ENCODE results near the gene RIN3. TPM values are rescaled to one million over a fixed set of nuclear protein-coding genes. Genes with fewer than 3 reads are reported as not detected.

The RIN3 gene
- total RNA-seq, 1 experiment from 2014 or later: 1.5 TPM

DNA sequence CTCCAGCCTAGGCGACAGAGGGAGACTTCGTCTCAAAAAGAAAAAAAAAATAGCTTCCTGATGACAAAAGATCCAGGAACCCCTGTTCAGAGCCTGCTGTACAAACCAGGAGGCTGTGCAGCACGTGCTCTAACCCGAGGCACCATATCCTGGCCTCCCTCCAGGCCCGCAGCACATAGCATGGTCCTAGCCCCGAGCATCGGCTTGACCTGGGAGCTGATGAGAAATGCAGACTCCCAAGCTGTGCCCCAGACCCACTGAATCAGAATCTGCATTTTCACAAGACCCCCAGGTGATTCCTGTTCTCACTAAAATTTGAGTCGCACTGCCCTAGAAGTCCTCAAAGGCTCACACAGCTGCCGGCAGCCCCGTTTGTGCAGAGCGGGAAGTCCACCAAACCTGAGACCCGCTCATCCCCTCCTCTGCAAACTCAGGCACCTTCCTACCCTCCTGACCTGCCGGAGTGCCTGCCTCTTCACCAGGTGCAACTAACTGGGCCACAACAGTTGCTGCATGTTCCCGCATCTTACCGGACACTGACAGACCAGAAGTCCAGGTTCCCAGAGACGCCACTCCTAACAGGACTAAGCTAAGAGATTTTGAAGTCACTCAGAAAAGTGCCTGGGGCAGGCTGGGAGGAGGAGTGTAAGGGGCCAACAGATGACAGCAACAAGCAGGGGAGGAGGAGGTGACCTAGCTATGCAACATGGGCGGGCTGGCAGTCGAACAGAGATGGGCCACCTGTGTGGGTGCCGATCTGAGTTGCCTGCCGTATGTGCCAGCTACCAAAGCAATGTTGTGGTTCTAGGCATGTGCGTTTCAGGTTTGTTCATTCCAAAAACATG, 24.0 kb upstream of the RIN3 start:
- H3K9me3 ChIP-seq (ENCODE audit: control insufficient read depth, low read depth, low read length): no peaks in the 10 kb centered on the region
- H4K5ac ChIP-seq (ENCODE audit: insufficient read length, low read depth, low read length): no peak overlapping the region
- H3K36me3 Mint-ChIP-seq (ENCODE audit: insufficient read depth in 1 of 3, low read depth in 3 of 3): no peaks in the 10 kb centered on the region
- no peak overlapping the region for H4K91ac ChIP-seq (ENCODE audit: insufficient read length, low read depth, low read length)
- peaks cover 43% of the 10 kb centered on the region for H3K27me3 Mint-ChIP-seq (ENCODE audit: low read depth)
- H2BK20ac ChIP-seq (ENCODE audit: low read depth, low read length, poor library complexity, severe bottlenecking): no peak overlapping the region
- no peak overlapping the region for H2BK15ac ChIP-seq (ENCODE audit: low read depth, low read length)
- no peak overlapping the region for H2AFZ ChIP-seq (ENCODE audit: low read length)
- H3K27me3 ChIP-seq (ENCODE audit: insufficient read depth, low read length): no peaks in the 10 kb centered on the region
- H3K4ac ChIP-seq (ENCODE audit: low read depth, low read length): no peak overlapping the region
- no peak overlapping the region for H2BK5ac ChIP-seq (ENCODE audit: insufficient read length, low read length)
- no peak overlapping the region for H3K9ac ChIP-seq (ENCODE audit: extremely low read depth, insufficient read length, low read length)
- no peak overlapping the region for H2AK5ac ChIP-seq (ENCODE audit: insufficient read length, low read length)
- no peak overlapping the region for H4K8ac ChIP-seq (replicated peaks; ENCODE audit: insufficient read length, low read depth, low read length)
- peaks cover 12% of the 10 kb centered on the region in 2 experiments for H3K4me1 Mint-ChIP-seq
- no peak overlapping the region for H2BK120ac ChIP-seq (ENCODE audit: low read depth, low read length, poor library complexity, severe bottlenecking)
- no peak overlapping the region for H3K27ac Mint-ChIP-seq
- no peak overlapping the region for H3T11ph ChIP-seq (ENCODE audit: low read length)
- no peak overlapping the region; the same call in 1 of the 2 replicates for H3K14ac ChIP-seq (ENCODE audit: insufficient read depth, low read length)
- no peaks in the 10 kb centered on the region for H3K79me2 ChIP-seq (ENCODE audit: insufficient read depth, low read length)
- H3K9me3 Mint-ChIP-seq: no peaks in the 10 kb centered on the region
- no peak overlapping the region for H3K23ac ChIP-seq (ENCODE audit: insufficient read length, low read depth, low read length)
- no peaks in the 10 kb centered on the region for H4K20me1 ChIP-seq (ENCODE audit: control insufficient read depth, insufficient read depth, insufficient read length)
- H3K79me1 ChIP-seq (ENCODE audit: insufficient read depth, low read depth, low read length, poor library complexity, severe bottlenecking): no peaks in the 10 kb centered on the region
- H3K27ac ChIP-seq (ENCODE audit: insufficient read length, low read depth, low read length): no peak overlapping the region
- H3K56ac ChIP-seq (ENCODE audit: insufficient read length, low read depth, low read length): no peak overlapping the region
- TF ChIP-seq CTCF (conservative IDR thresholded peaks at IDR 0.05): no peak
- no peak overlapping the region for H3K4me3 Mint-ChIP-seq
- no peak overlapping the region for H3K4me2 ChIP-seq (ENCODE audit: insufficient read depth, insufficient read length, low read length)
- H3K4me1 ChIP-seq (ENCODE audit: insufficient read depth, low read length): peaks cover 2% of the 10 kb centered on the region; the same call in 1 of the 2 replicates
- no CpG with 5 or more reads among the region's 21 CpGs for WGBS (ENCODE audit: extremely low coverage, insufficient read length, low lambda C conversion rate)
- peak; percentile 22 for DNase-seq
- no peak overlapping the region for H3K18ac ChIP-seq (ENCODE audit: insufficient read length, low read depth, low read length)
- no peak overlapping the region for H2BK12ac ChIP-seq (ENCODE audit: insufficient read length, low read depth, low read length)
- no peaks in the 10 kb centered on the region for H3K23me2 ChIP-seq (ENCODE audit: insufficient read length, low read depth, low read length, poor library complexity, severe bottlenecking)
